Glomerular endothelial cell (primary cell): ENCODE data around the gene EPB41L4A. TPM values are rescaled to one million over a fixed set of nuclear protein-coding genes. Genes with fewer than 3 reads are reported as not detected.

Experiments used
- DNase-seq: peaks from one replicate; pipeline ENCODE4 v3.0.0-alpha.2; 2011; ENCODE audit warnings: low read depth, low spot score; ENCODE audit errors: extremely low read depth
- total RNA-seq: library from RNA; depleted of rRNA; stranded (reverse); fragments of >200 nt; gene quantifications from 2 replicates; pipeline ENCODE4 v1.2.3, GENCODE V29; 2015

Gene EPB41L4A
- total RNA-seq, 1 donor from 2014 or later: 33.8 TPM

DNA sequence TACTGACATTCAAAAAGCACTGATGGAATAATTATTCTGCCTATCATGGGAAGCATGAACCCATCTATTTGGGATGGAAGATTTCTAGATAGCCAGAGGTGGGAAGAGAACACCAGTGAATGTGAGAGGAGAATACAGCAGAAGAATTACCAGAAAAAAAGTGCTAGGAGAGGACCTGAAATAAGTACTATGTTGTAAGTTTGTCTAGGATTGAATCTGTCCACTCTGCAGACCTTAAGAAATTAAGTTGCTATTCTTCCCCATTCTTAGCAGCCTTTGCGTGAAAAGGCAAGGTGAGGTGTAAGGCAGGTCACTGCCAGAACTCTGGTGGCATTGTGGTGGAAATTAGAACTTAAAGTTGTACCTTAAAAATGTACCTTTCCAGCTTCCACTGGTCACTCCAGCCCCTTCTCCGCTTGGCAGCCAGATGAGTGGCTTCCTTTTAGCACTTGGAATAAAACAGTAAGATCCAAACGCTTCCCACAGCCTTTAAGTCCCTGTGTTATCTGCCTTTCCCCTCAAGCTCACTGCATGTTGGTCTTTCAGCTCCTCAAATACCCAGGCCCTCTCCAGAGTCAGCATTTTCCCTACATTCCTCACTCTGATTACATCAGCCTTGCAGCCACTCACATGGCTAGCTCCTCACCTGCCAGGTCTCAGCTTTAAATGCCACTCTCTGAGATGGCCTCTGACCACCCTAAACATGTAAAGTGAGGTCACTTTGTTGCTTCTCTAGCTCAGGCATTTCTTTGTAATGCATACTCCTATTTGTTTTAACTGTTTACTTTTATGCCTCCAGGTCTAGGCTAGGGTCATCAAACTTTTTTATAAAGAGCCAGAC is 253.0 kb downstream of the EPB41L4A start:
- DNase-seq: no peak

DNA sequence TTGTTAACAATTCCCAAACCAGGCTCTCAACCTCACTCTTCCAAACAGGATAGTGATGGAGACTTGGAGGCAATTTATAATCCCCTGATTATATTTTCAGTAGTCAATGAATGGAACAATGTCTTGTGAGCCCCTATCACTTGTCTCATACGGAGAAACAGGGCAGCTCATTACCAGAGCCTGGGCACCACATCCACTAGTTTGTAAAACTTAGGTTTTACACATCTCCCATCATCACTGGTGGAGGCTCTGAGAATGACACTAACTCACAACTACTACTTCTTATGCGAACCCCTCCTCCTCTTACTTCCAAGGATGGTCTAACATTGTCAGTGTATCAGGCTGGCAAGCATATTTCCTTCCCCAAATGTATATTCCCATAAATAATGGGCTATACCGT is 253.7 kb downstream of the EPB41L4A start:
- DNase-seq: no peak

DNA sequence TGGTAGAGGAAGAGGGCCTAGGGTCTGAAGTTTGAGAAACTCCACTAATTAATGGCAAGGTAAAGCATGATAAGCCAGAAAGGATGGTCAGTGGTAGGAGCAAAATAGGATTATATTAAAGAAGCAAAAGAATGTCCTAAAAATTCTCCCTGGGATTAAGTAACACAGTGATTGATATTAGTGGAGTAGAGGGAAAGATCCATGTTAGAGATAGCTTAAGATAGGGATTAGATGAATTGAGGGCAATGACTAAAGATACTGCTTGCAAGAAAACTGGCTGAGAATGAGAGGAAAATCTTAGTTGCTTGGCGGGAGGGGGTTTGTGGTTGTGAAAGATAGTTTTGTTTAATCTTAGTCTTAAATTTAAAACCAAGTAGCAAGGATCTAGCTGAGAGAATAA is 255.6 kb downstream of the EPB41L4A start:
- DNase-seq: no peak

DNA sequence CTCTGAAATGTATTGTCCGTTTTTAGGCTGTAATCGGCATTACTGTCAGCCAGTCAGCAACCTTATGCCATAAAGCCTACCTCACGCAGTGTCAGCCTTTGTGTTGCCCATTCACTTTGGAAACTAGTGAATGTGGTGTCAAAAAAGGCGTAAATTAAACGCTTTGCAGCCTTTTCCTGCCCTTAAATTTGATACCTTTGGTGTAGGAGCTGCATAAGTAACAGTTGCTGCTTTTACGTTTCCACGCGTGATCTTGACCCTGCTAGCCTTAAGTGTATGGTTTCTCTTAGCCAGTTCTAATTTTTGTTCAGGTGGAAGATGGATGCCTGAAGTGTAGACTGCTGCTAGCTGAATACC is 257.7 kb downstream of the EPB41L4A start:
- no peak for DNase-seq

DNA sequence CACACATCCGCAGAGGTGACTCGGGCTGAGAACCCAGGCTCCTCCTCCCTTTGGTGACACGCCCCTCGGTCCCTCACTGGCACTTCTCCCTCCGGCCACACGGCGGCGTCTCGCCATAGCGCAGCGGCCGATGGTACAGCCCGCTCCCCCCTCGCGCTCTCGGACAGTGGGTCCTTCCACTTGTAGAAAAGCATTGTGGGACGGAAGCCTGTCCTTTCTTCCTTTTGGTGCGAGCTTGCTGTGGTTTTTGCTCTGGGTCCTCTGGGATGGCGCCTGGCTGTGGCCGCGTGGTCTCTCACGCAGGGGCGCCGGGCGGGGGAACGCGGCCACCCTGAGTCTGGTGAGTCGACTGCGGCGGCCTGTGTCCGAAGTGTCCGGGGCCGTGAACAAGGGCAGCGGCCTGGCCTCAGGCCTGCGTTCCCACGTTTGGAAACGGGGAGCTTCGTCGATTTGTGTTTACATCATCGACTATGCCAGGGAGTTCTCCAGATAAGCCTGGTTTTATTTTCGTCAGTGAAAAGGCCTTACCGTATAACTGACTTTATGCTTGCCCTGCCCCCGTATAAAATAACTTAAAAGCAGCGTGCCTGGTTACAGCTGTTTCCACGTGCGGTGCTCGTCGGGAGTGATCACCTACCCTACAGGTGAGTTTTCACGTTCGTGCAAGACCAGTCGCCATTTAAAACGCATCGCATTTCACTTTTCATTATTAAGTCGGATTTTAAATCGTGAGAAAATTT is 258.3 kb downstream of the EPB41L4A start:
- peak; percentile 31 for DNase-seq

DNA sequence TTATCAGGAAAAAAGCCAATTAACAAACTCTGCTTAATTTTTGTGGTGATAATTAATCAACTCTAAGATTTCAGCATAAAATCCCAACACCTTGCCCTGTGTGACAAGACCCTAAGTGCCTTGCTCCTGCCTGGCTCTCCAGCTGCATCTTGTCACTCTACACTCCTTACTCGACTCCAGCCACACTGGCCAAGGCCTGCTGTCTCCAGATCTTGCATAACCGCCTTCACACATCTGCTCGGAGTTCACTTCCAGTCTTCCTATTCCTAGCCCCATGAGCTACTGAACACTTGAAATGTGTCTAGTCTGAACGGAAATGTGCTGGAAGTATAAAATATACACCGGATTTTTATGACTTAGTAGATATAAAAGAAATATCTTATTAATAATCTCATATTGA is 259.6 kb downstream of the EPB41L4A start:
- DNase-seq: no peak

DNA sequence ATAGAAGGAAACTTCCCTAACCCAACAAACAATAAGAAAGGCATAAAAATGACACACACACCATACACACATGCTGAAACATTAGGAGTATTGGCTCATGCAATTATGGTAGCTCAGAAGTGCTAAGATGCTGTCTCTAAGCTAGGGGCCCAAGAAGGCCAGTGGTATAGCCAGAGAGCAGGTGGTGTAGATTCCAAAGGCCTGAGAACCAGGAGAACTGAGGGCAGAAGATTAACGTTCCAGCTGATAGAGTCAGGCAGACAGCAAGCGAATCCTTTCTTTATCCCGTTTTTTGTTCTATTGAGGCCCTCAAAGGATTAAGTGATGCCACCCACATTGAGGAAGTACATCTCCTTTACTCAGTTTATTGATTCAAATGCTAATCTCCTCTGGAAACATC is 262.9 kb downstream of the EPB41L4A start:
- DNase-seq: no peak

DNA sequence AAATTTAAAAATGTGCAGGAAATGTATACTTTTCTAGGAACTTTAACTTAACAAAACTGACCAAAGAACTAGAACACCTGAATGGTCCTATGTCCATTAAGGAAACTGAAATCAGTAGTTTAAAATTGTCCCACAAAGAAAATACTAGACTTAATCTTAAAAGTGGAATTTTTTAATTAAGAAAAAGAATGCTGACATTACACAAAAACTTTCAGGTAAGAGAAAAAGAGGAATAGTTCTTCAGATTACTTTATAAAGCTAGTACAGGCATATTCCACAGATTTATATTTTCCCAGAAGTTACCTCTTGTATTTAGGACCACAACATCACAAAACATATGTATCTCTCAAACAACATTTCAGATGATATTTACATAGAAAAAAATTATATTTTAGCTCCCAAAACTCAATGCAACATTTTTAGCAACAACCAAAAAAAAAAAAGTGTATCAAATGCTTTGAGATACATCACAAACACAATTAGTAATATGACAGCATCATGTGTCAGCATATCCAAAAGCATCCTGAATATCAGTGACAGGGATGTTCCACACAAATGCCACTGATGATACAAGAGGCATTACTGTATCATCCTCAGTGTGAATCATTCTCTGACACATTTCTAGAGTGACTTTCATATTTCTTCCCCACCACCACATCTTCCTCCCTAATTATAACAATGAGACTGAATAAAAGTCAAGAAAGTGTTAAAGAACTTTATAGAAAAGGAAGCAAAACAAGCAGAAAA is 264.0 kb downstream of the EPB41L4A start:
- DNase-seq: no peak

DNA sequence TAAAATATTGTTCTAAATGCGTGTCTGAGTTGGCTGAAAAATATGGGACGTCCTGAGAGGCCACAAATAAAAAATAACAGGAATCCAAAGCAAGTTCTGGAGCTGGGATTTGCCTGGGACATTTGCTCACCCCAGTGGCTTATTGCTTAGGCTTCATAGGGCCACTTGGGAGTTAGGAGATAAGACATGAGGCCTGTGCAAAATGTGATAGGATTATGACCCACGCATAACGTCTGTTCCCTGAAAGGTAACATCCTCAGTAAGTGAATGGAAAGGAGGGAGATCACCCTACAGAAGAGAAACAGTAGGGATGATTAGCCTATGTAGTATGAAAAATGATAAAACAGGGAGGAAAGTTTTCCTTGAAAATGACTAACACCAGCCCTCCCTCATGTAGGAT is 269.4 kb downstream of the EPB41L4A start:
- DNase-seq: no peak

DNA sequence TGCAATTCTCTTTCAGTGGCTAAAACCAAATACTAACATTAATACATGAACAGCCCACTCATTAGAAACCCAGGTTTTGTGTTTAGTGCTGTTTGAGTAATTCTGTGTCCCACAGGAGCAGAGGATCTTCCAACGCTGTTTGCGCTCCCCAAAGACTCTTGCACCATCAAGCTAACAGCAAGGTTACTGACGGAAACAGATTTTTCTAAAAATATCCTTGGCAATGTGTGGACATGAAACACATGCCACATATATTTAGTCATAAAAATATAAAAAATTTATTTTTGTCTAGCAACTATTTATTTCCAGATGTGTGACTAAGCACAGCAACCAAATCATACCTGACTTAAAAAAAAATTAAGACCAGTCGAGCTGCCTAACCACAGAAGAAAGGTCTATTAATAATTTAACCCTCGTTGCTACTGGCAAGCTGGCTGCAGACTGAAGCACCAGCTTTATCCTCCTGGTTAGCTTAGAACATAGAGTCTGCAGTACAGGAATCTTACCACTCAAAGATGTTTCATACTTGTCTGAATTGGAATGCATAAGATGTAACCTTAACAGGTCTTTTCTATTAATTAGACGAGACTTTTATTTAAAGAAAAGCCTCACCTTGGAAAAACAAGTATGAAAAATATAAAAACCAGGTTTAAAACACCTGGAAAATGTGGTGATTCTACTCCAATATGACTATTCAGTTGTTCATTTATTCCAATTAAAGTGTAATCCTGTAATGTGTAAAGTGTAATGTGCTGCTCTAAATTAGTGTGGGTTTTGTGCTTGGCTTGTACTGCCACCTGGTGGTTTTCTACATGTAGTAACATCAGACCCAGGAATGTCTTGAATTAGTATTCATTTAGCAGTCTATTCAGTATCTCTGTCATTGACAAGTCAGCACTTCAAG is 272.5 kb downstream of the EPB41L4A start:
- peak; percentile 81 for DNase-seq

DNA sequence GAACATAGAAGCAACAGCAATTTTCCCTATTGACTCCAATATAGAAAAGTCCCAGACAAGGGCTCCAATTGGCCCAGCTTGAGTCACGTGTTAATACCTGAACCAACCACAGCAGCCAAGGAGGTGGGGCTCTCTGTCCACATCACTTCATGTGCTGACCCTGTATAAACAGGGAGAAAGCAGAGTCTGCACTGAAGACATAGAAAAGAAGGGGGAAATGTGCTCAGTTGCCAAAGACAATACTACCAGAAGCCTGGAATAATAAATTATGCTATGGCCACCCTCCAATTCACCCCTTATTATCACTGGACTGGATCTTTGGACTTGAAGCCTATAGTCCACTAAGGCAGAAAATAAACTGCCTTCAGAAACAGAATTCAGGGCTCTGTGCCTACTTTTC is 275.4 kb downstream of the EPB41L4A start:
- DNase-seq: no peak

DNA sequence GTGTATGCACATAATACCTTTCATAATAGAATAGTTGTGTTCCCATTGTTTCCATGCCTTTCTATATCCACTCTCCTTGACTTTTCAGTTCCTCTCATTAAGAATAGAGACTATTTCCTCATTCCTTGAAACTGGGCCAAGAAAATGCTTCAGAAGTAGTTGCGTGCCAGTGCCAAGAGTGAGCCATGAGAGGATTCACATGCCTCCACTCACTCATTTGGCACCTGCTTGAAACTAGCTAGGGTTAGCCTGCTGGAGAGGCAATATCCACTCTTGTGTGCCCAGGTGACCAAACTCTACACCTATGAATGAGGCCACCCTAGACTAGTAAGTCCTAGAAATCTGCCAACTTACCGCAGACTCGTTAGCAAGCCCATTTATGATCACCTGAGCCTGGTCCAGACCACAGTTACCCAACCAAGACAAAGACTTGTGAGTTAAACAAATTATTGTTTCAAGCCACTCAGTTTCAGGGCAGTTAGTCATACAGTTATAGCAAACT is 276.3 kb downstream of the EPB41L4A start:
- peak; percentile 74 for DNase-seq

DNA sequence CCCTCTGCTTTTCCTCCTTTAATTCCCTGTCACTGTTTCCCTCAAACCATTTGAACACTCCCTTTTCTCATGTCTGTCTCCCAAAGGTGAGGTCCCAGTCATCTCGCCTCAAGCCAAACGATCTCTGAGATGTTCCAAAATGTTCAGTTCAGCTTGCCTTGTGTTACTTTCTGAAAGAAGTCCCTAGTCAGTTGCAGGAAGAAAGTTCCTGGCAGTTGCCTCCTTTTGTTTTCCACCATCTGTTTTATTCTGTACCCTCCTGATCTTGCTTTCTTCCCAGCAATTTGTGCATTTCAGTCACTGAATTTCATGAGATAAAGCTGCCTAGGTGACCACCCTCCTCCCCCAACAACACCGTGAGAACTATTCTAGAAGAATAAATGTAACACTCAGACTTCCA is 277.5 kb downstream of the EPB41L4A start:
- DNase-seq: no peak

DNA sequence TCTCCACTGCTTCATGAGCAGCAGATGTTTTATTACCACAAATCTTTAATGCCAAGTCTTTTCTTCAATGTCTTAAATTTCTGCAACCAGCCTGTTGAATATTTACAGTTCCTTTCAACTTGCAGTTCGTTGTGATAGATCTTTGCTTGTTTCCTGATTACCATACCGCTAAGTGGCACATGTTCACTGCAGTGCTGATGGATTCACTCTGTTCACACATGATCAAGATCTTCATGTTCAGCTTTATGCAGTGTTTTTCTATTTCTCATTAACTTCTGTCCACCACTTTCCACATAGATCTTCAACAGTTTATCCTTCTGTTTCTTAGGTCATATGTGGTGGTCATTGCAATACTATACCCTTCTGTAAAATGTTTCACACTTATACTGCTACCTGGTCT is 280.6 kb downstream of the EPB41L4A start:
- no peak for DNase-seq

DNA sequence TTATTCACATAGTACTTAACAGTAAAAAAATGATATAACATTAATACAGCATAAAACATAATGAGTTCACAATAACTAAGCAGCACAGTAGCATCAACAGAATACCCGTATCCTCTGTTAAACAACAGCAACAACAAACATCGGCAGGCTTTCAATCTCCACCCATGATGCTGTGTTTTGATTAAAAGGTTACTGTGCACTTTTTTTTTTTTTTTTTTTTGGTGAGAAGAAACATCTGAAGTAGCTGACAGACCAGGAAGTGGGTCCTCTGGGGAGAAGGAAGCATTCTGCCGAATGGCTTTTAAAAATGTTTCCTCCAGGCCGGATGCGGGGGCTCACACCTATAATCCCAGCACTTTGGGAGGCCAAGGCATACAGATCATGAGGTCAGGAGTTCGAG is 282.3 kb downstream of the EPB41L4A start:
- no peak for DNase-seq

DNA sequence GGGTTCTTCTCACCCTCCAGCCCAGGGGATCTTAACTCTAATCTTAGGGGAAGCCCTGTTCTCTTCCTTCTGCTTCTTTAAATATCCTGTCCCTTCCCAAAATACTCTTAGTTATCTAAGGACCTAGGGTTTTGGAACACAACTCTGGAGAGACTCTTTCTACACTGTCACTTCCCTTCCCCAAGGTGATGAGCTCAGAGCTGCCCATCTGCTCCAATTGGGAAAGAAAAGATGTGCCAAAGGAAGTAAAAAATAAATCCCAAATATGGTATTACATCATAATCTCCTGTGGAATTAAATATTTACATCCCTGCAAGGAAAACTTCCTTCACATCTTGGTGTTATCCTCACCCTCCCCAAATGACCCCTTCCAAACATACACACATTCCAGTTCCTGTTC is 291.2 kb downstream of the EPB41L4A start:
- no peak for DNase-seq

DNA sequence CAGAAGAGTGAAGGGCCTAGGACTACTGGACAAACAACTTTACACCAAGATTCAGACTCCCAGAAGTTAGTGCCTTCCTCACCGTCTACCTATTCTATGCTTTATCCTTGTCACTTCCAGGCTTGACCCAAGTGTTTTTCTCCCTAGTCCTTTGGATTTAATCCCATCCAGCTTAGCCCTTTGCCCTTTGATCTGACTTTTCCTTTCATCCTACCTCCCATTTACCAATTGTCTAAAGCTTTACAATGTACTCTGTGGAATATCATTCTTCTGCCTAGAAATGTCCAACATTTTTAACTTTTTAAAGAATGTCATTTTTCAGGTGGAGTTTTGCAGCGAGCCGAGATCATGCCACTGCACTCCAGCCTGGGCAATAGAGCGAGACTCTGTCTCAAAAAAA is 292.1 kb downstream of the EPB41L4A start:
- DNase-seq: no peak

DNA sequence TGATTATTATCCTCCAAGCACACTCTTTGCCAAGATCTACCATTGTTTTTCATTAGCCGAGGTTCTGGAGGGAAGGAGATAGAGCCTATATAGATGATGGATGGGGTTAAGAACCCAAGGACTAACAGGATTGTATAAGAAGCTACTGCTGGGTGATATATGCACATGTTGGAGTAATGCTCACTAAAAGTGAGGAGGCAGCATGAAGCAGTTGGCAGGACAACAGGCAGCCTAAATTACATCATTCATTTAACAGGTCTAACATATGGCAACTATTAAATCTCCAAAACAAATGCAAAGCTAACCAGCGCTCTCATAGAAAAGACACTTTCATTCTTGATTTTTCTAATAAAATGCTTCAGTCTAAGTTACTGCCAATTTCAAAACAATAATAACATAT is 293.2 kb downstream of the EPB41L4A start:
- no peak for DNase-seq

DNA sequence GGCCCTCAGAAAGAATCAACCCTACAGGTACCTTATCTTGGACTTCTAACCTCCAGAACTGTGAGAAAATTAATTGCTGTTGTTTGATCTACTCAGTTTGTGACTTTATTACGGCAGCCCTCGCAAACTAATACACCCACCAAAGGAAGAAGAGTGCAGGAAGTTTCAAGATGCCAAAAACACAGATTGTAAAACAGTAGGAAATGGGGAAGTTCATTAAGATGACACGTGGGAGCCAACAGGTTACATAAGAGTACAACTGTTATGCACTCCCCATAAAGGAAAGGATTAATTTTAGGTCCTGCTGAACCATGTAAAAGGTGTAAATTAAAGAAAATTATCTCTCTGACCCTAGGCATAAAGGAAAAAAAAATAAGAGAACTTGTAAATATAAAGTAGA is 294.3 kb downstream of the EPB41L4A start:
- no peak for DNase-seq

DNA sequence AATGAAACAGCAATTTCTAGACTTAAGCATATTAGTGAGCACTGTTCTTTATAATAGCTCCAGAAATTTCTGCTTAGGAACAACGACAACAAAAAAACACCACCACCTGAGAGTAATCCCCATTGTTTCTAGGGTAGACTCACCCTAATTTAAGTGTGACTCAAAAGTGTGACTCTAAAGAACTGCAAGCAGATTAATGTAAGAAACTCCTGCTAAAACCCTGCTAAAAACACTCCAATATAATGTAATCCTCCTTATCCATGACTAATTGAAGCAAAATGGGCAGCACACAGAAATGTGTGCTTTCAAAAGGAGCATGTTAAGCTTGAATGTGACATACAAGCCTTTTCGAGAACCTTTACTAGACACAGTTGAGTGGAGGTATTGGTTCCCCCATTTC is 296.0 kb downstream of the EPB41L4A start:
- DNase-seq: no peak
